Stomach (tissue), 9 donors: ENCODE measurements around the gene GIMAP8. TPM values are rescaled to one million over a fixed set of nuclear protein-coding genes. Genes with fewer than 3 reads are reported as not detected.
"Not testable (repeated sequence)": the region's sequence is repeated elsewhere in the genome, so short reads cannot be mapped to it uniquely, and the experiment has no call there.

Experiments used
- DNase-seq, 2 donors: peaks; one replicate each; pipeline versions ENCODE4 v3.0.0 to v3.0.0-alpha.2; 2013 to 2019
- H3K27ac ChIP-seq, 5 donors: fragments of 200-600 bp in 4 of 5; sonication (generic) in 4 of 5; one replicate each; pipeline ENCODE4 v1.5.1; 2013 to 2019; ENCODE audit warnings: mild to moderate bottlenecking in 1 of 5, moderate library complexity in 1 of 5
- H3K27me3 ChIP-seq, 3 donors: fragments of 200-600 bp; sonication (generic); one replicate each; pipeline ENCODE4 v1.5.1; 2017 to 2019; ENCODE audit warnings: mixed run types in 1 of 3
- H3K36me3 ChIP-seq, 4 donors: fragments of 200-600 bp; sonication (generic); 1 replicate in 3 of 4; 2 replicates in 1 of 4; pipeline ENCODE4 v1.5.1; 2016 to 2019
- H3K4me1 ChIP-seq, 4 donors: fragments of 200-600 bp; sonication (generic); one replicate each; pipeline ENCODE4 v1.5.1; 2016 to 2019
- H3K4me3 ChIP-seq, 4 donors: fragments of 200-600 bp; sonication (generic) in 3 of 4; one replicate each; pipeline ENCODE4 v1.5.1; 2016 to 2019; ENCODE audit warnings: mild to moderate bottlenecking in 1 of 4
- H3K9me3 ChIP-seq, 4 donors: fragments of 200-600 bp; sonication (generic); one replicate each; pipeline ENCODE4 v1.5.1; 2016 to 2019
- CTCF ChIP-seq, 7 experiments: fragments of 450-650 bp in 4 of 7; fragments of 200-600 bp in 3 of 7; sonication (generic) in 3 of 7; IDR thresholded peaks; one replicate each; pipeline ENCODE4 v1.5.1; 2016 to 2019; ENCODE audit warnings: antibody characterized with exemption in 7 of 7, control low read depth in 2 of 7, mild to moderate bottlenecking in 1 of 7
- EP300 ChIP-seq: sonication (generic); formaldehyde crosslinking; IDR thresholded peaks from one replicate; pipeline ENCODE4 v1.6.1; 2017; ENCODE audit warnings: antibody characterized with exemption
- POLR2A ChIP-seq, 4 donors: fragments of 450-650 bp; IDR thresholded peaks; one replicate each; pipeline ENCODE4 v1.6.1; 2016; ENCODE audit warnings: antibody characterized with exemption in 4 of 4, control low read depth in 2 of 4, mild to moderate bottlenecking in 1 of 4, moderate library complexity in 1 of 4
- POLR2AphosphoS5 ChIP-seq, 3 donors: sonication (generic); formaldehyde crosslinking; IDR thresholded peaks; one replicate each; pipeline ENCODE4 v1.6.1; 2016; ENCODE audit warnings: antibody characterized with exemption in 3 of 3
- WGBS, 5 donors: extraction: QIAGEN DNeasy Blood & Tissue Kit in 3 of 5; methylation state at CpG; one replicate each; pipeline versions ENCODE4 v1.1.5 to v1.1.7; 2013 to 2018; 5-methylcytosine and 5-hydroxymethylcytosine counted together
- intact Hi-C: fragments of 100-400 bp; cut with DNase I; formaldehyde crosslinking; loops from one replicate; pipeline ENCODE4 v1.15.1; 2023; ENCODE audit warnings: low total_unique reads
- polyA plus RNA-seq, 3 donors: library from polyadenylated mRNA; stranded (reverse); fragments of 200-250 nt; gene quantifications; one replicate each; pipeline ENCODE4 v1.2.3, GENCODE V29; 2013
- total RNA-seq, 5 donors: library from RNA; depleted of rRNA; stranded (reverse); fragments of >200 nt; gene quantifications; one replicate each; pipeline versions ENCODE4 v1.1.0 to v1.2.3, GENCODE V29; 2014 to 2016
- donor health status: healthy with polysubstance abuse.
- donor health status: Bipolar disorder and iron deficiency.
- donor health status: healthy.

The GIMAP8 gene
- total and polyA plus RNA-seq, 8 donors = under 0.01 to 8.3 (median 2.9) TPM

- H3K27me3 ChIP-seq = no peaks in the 10 kb centered on the region
- no peaks in the 10 kb centered on the region for H3K9me3 ChIP-seq
- peaks cover 0 to 10% (median 2%) of the 10 kb centered on the region in 4 donors for H3K36me3 ChIP-seq
- H3K4me1 ChIP-seq = peaks cover 0 to 17% (median 0%) of the 10 kb centered on the region in 4 donors
- H3K27ac ChIP-seq = peak overlapping the region in 3 of 5 donors; percentile 8 to 75 (median 12)
- TF ChIP-seq CTCF (IDR thresholded peaks at IDR 0.05) (no peak), POLR2A (IDR thresholded peaks at IDR 0.05) (no peak), POLR2AphosphoS5 (IDR thresholded peaks at IDR 0.05) (no peak), EP300 (no peak)
- no peak overlapping the region for H3K4me3 ChIP-seq
- peak in 1 of 2 donors; percentile 35 for DNase-seq
- intact Hi-C loops = loop anchor here (10.0 kb wide), 1 partner anchor 266 kb away; no protein-coding TSS in a partner anchor
- WGBS, 5 donors = 52 to 65% (median 61%) methylated on average over 3 of the region's 3 CpGs
Observed at GRCh38 chr7:150479023-150479716, 28.7 kb downstream of the GIMAP8 start.

- no peaks in the 10 kb centered on the region for H3K9me3 ChIP-seq
- H3K4me3 ChIP-seq = no peak overlapping the region
- H3K4me1 ChIP-seq = peaks cover 0 to 17% (median 0%) of the 10 kb centered on the region in 4 donors
- peak overlapping the region; percentile 7 to 75 (median 53) for H3K27ac ChIP-seq
- H3K27me3 ChIP-seq = no peaks in the 10 kb centered on the region
- 65 to 73% (median 73%) methylated on average over 9 of the region's 9 CpGs for WGBS, 5 donors
- H3K36me3 ChIP-seq = peaks cover 0 to 10% (median 2%) of the 10 kb centered on the region in 4 donors
- TF ChIP-seq CTCF (IDR thresholded peaks at IDR 0.05) (no peak), POLR2A (IDR thresholded peaks at IDR 0.05) (no peak), POLR2AphosphoS5 (IDR thresholded peaks at IDR 0.05) (peak in 1 of 3 donors; percentile 8)
- peak in 1 of 2 donors; percentile 50 for DNase-seq
- intact Hi-C loops = no loop called here
Observed at GRCh38 chr7:150481186-150481920, 30.9 kb downstream of the GIMAP8 start.

- no peaks in the 10 kb centered on the region for H3K27me3 ChIP-seq
- no peak overlapping the region for H3K4me3 ChIP-seq
- H3K9me3 ChIP-seq = no peaks in the 10 kb centered on the region
- H3K36me3 ChIP-seq = peaks cover 0 to 8% (median 2%) of the 10 kb centered on the region in 4 donors
- no peak for TF ChIP-seq POLR2AphosphoS5 (IDR thresholded peaks at IDR 0.05)
- no peak for TF ChIP-seq CTCF (IDR thresholded peaks at IDR 0.05)
- TF ChIP-seq POLR2A (IDR thresholded peaks at IDR 0.05) = no peak
- no peak for TF ChIP-seq EP300
- H3K4me1 ChIP-seq = peaks cover 0 to 17% (median 0%) of the 10 kb centered on the region in 4 donors
- peak overlapping the region in 3 of 5 donors; percentile 49 to 75 (median 69) for H3K27ac ChIP-seq
- 60 to 75% (median 72%) methylated on average over 4 of the region's 4 CpGs for whole genome bisulfite sequencing, 5 donors
- no peak for DNase-seq
- intact Hi-C loops = no loop called here
Observed at GRCh38 chr7:150481922-150482321, 31.5 kb downstream of the GIMAP8 start.

- H3K36me3 ChIP-seq, DNase-seq, H3K4me3 ChIP-seq, H3K9me3 ChIP-seq, intact Hi-C loops, H3K27me3 ChIP-seq: not testable (repeated sequence)
- Histone ChIP-seq H3K27ac (peak overlapping the region in 3 of 5 donors; percentile 44 to 75 (median 56)), H3K4me1 (peaks cover 0 to 17% (median 0%) of the 10 kb centered on the region in 4 donors)
- WGBS, 5 donors = 28 to 54% (median 46%) methylated on average over 2 of the region's 2 CpGs
Observed at GRCh38 chr7:150483514-150483913, 33.1 kb downstream of the GIMAP8 start.

GRCh38 chr7:150484071-150484470, 33.6 kb downstream of the GIMAP8 start:
- Histone ChIP-seq H3K4me1 (peaks cover 0 to 17% (median 0%) of the 10 kb centered on the region in 4 donors), H3K27ac (peak overlapping the region in 3 of 5 donors; percentile 44 to 75 (median 56))
- H3K27me3 ChIP-seq, H3K36me3 ChIP-seq, DNase-seq, H3K9me3 ChIP-seq, intact Hi-C loops, H3K4me3 ChIP-seq: not testable (repeated sequence)
- 35 to 58% (median 51%) methylated on average over 3 of the region's 3 CpGs for WGBS, 5 donors
